Activated CD4-positive, alpha-beta T cell treated with anti-CD3 and anti-CD28 coated beads for 1 hour (primary cell): ENCODE data around the gene IL12A.

Experiments used
- DNase-seq: peaks from one replicate; pipeline ENCODE4 v3.0.0-alpha.2; 2020

IL12A gene

GRCh38 chr3:159988617-159989271 lies at the start of gene IL12A:
TSS of gene IL12A (plus strand) at chr3:159988835.
- peak; percentile 63 for DNase-seq

GRCh38 chr3:159941038-159942000 lies 47.3 kb upstream of the IL12A start:
- DNase-seq = no peak

- no peak for DNase-seq
These were observed 43.9 kb upstream of the IL12A start for GRCh38 chr3:159944781-159945180.

- DNase-seq = no peak
These were observed 42.7 kb upstream of the IL12A start for GRCh38 chr3:159945930-159946329.

- no peak for DNase-seq
These were observed 41.4 kb upstream of the IL12A start for GRCh38 chr3:159947220-159947619.

GRCh38 chr3:159948429-159949144 lies 40.0 kb upstream of the IL12A start:
- no peak for DNase-seq

- no peak for DNase-seq
These were observed 38.3 kb upstream of the IL12A start for GRCh38 chr3:159950156-159950898.

GRCh38 chr3:159951540-159951939 lies 37.1 kb upstream of the IL12A start:
- no peak for DNase-seq

- DNase-seq = no peak
These were observed 35.1 kb upstream of the IL12A start for GRCh38 chr3:159953325-159954085.

GRCh38 chr3:159960188-159961148 lies 28.2 kb upstream of the IL12A start:
- no peak for DNase-seq

- no peak for DNase-seq
These were observed 24.3 kb upstream of the IL12A start for GRCh38 chr3:159964166-159964973.

- DNase-seq = no peak
These were observed 17.3 kb upstream of the IL12A start for GRCh38 chr3:159971311-159971710.

GRCh38 chr3:159977295-159977694 lies 11.3 kb upstream of the IL12A start:
- DNase-seq = no peak

- no peak for DNase-seq
These were observed 10.3 kb upstream of the IL12A start for GRCh38 chr3:159978353-159978752.

GRCh38 chr3:159978918-159979703 lies 9.5 kb upstream of the IL12A start:
- DNase-seq = no peak

GRCh38 chr3:159982442-159982974 lies 6.1 kb upstream of the IL12A start:
- DNase-seq = no peak

GRCh38 chr3:159987291-159987711 lies 1.3 kb upstream of the IL12A start:
- no peak for DNase-seq

GRCh38 chr3:159989973-159990846 lies 1.6 kb downstream of the IL12A start:
- DNase-seq = no peak
